ENCODE measurements around the gene SLC8A1.

- TF ChIP-seq POLR2A (IDR thresholded peaks at IDR 0.05) (no peak), CTCF (IDR thresholded peaks at IDR 0.05) (no peak)
Observed at GRCh38 chr2:40405465-40405864, 46.4 kb downstream of the SLC8A1 start.
